ENCODE measurements around the gene SGK2.

SGK2 gene

DNA sequence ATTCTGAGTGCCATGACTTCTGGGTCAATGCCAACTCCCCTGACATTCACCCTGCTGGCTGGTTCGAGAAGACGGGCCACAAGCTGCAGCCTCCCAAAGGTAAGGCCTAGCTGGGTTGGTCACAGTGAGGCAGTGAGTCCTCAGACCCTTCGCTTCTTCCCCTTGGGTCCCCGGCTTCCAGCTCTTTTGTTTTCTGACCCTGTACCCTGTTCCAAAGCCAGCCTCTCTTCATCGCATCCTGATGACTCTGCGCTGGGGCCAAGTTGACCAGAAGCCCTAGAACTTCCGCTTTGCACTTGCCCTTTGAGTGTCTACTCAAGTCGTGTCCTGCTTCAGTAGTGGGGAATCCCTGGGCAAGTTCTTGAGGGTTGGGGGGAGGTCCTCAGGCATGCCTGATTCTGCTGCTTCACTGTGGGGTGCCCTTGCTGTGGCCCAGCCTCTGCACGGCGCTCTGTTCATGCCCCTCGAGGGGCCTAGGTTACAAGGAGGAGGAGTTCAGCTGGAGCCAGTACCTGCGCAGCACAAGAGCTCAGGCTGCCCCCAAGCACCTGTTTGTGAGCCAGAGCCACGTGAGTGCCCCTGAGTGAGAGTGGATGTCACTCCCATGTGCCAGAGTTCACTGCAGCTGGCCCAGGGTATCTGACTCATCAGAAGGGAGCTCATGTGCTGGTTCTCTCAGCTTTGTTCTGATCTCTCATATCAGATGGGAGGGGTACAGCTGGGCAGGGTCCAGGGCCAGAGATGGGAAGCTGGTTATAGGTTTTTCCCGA lies 28.3 kb upstream of the SGK2 start:
- H3K4me1 ChIP-seq (ENCODE audit: insufficient read depth, low read length), result no peaks in the 10 kb centered on the region
- no peaks in the 10 kb centered on the region for H3K9me3 ChIP-seq (ENCODE audit: control insufficient read depth, insufficient read depth, low read length)
- peaks cover 3% of the 10 kb centered on the region; the same call in 1 of the 2 replicates for H3K36me3 ChIP-seq (ENCODE audit: insufficient read depth, low read length)
- no peak overlapping the region for H3K9ac ChIP-seq (ENCODE audit: low read depth, low read length)

DNA sequence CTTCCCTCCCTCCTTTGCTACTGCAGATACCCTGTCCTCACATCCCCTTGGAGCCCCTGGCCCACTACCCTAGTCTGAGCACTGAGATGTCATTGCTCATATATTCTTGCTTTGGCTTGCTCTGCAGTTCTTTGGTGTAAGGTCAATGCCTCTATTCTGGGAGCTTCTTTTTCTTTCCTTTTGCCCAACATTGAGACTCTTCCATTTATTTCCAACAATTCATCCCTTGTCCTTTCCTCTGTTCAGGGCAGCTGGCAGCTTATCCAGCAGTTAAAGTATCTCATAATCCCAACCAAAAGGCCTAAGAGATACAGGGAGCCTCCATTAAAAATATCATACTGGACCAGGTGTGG lies 27.8 kb upstream of the SGK2 start:
- Histone ChIP-seq H3K36me3 (ENCODE audit: insufficient read depth, low read length) (peaks cover 3% of the 10 kb centered on the region; the same call in 1 of the 2 replicates), H3K4me1 (ENCODE audit: insufficient read depth, low read length) (no peaks in the 10 kb centered on the region), H3K9me3 (ENCODE audit: control insufficient read depth, insufficient read depth, low read length) (no peaks in the 10 kb centered on the region), H3K9ac (ENCODE audit: low read depth, low read length) (no peak overlapping the region)

DNA sequence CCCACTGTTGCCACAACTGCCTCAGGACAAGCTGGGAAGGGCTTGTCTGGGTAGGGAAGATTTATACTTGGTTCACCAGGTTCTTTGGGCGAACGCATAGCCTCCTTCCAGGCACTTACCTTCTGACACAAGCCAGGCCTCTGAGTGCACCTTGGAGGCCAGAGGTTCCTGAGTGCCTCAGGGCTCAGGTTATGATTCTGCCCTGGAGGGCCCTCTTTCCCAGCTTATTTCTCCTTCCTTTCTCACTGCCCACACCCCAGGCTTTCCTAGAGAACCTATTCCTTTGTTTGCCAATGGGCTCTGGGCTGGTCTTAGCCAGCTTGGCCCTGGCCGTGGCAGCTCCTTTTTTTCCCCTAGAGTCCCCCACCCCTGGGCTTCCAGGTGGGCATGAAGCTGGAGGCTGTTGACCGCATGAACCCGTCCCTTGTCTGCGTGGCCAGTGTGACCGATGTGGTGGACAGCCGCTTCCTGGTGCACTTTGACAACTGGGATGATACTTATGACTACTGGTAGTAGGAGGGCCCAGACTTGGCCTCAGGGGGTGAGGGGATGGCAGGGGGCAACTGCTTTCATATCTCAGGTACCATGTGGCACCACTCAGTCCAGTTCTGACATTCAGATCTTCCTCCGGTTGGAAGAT lies 26.3 kb upstream of the SGK2 start:
- Histone ChIP-seq H3K4me1 (ENCODE audit: insufficient read depth, low read length) (no peaks in the 10 kb centered on the region), H3K36me3 (ENCODE audit: insufficient read depth, low read length) (peaks cover 3% of the 10 kb centered on the region; the same call in 1 of the 2 replicates), H3K9ac (ENCODE audit: low read depth, low read length) (no peak overlapping the region), H3K9me3 (ENCODE audit: control insufficient read depth, insufficient read depth, low read length) (no peaks in the 10 kb centered on the region)

DNA sequence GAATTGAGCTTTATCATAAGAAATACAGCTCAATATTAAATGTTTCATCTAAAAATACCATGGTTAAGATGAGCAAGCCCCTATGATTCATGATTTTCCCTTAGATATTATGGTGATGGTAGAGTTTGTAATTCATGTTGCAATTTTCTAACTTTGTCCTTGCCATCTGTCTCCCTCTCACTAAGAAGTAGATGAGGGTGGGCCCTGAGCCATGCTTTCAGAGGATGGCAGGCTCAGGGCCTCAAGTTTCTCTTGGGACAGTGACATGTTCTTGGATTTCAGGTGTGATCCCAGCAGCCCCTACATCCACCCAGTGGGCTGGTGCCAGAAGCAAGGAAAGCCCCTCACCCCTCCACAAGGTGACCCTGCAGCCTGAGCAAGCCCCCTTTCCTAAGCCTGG lies 25.8 kb upstream of the SGK2 start:
- peaks cover 3% of the 10 kb centered on the region; the same call in 1 of the 2 replicates for H3K36me3 ChIP-seq (ENCODE audit: insufficient read depth, low read length)
- H3K9me3 ChIP-seq (ENCODE audit: control insufficient read depth, insufficient read depth, low read length), result no peaks in the 10 kb centered on the region
- H3K4me1 ChIP-seq (ENCODE audit: insufficient read depth, low read length), result no peaks in the 10 kb centered on the region
- H3K9ac ChIP-seq (ENCODE audit: low read depth, low read length), result no peak overlapping the region

GRCh38 chr20:43534016-43534415 lies 24.8 kb upstream of the SGK2 start:
- Histone ChIP-seq H3K4me1 (ENCODE audit: insufficient read depth, low read length) (no peaks in the 10 kb centered on the region), H3K36me3 (ENCODE audit: insufficient read depth, low read length) (peaks cover 2% of the 10 kb centered on the region; the same call in 1 of the 2 replicates), H3K9me3 (ENCODE audit: control insufficient read depth, insufficient read depth, low read length) (no peaks in the 10 kb centered on the region), H3K9ac (ENCODE audit: low read depth, low read length) (no peak overlapping the region)

DNA sequence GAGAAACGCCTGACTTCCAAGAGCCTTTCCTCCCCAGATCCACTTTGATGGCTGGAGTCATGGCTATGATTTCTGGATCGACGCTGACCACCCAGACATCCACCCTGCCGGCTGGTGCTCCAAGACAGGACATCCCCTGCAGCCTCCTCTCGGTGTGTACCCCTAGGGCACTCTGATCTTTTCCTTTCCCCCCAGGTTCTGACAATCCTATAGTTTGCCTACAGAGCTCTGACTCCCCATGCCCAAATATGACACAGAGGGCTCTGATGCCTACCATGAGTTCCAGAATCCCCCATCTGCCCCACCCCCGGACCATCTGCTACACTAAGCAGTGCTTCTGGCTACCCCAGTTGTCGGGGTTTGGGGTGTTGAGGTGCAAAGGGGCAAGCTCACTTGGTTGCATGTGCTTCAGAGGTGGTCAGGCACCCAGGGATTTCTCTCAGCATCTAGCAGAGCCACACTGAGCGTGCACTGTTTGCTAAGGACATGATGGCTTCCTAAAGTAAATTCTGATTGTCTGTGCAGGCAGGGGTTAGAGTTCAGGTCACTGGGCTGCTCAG lies 24.0 kb upstream of the SGK2 start:
- Histone ChIP-seq H3K9me3 (ENCODE audit: control insufficient read depth, insufficient read depth, low read length) (no peaks in the 10 kb centered on the region), H3K9ac (ENCODE audit: low read depth, low read length) (no peak overlapping the region), H3K4me1 (ENCODE audit: insufficient read depth, low read length) (no peaks in the 10 kb centered on the region), H3K36me3 (ENCODE audit: insufficient read depth, low read length) (no peaks in the 10 kb centered on the region)

DNA sequence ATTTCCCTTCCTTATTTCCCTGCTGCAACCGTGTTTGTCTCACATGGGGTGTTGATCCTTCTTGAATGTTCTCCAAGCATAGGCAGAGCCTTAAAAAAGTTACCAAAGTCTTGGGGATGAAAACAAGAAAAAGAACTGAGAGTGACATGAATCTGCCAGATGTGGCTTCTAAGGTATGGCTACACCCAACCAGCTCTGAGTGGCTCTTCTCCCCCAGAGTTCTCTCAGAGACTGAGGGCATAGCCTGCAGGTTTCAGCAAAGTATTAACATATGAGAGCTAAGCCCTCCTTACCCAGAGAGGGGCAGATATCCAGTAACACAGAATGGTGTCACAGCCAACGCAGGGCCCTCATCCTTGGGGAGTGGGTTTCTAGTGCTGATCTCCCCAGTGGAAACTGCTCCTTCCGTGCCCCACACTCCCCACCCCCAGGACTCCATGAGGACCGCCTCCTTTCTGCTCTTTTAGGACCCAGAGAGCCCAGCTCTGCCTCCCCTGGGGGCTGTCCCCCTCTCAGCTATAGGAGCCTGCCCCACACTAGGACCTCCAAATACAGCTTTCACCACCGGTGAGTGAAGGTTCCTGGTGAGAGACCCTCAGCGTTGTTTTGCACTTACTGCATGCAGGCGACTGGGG lies 23.3 kb upstream of the SGK2 start:
- Histone ChIP-seq H3K9me3 (ENCODE audit: control insufficient read depth, insufficient read depth, low read length) (no peaks in the 10 kb centered on the region), H3K9ac (ENCODE audit: low read depth, low read length) (no peak overlapping the region), H3K4me1 (ENCODE audit: insufficient read depth, low read length) (no peaks in the 10 kb centered on the region), H3K36me3 (ENCODE audit: insufficient read depth, low read length) (no peaks in the 10 kb centered on the region)

GRCh38 chr20:43536041-43536816 lies 22.6 kb upstream of the SGK2 start:
- Histone ChIP-seq H3K9me3 (ENCODE audit: control insufficient read depth, insufficient read depth, low read length) (no peaks in the 10 kb centered on the region), H3K4me1 (ENCODE audit: insufficient read depth, low read length) (no peaks in the 10 kb centered on the region), H3K9ac (ENCODE audit: low read depth, low read length) (no peak overlapping the region), H3K36me3 (ENCODE audit: insufficient read depth, low read length) (no peaks in the 10 kb centered on the region)

DNA sequence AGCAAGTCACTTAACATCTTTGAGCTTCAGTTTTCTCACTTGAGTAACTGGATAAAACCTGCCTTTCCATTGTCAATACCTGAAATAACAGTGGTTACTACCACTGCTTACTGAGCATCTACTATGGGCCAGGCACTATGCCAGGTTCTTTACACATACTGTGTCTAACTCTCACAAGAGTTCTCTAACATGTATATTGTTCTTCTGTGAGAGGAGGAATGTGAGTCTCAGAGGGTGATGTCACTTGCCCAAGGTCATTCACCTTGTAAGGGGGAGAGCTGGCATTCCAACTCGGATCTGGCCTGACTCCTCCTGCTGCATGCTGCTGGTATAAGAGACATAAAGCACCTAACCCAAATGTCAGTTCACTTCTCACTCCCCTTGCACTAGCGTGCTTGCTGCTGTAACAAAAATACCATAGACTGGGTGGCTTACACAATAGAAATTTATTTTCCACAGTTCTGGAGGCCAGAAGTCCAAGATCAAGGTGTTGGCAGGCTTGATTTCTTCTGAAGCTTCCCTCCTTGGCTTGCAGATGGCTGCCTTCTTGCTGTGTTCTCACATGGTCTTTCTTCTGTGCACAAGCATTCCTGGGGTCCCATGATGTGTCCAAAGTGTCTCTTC lies 21.9 kb upstream of the SGK2 start:
- no peak overlapping the region for H3K9ac ChIP-seq (ENCODE audit: low read depth, low read length)
- no peaks in the 10 kb centered on the region for H3K4me1 ChIP-seq (ENCODE audit: insufficient read depth, low read length)
- no peaks in the 10 kb centered on the region for H3K9me3 ChIP-seq (ENCODE audit: control insufficient read depth, insufficient read depth, low read length)
- no peaks in the 10 kb centered on the region for H3K36me3 ChIP-seq (ENCODE audit: insufficient read depth, low read length)

DNA sequence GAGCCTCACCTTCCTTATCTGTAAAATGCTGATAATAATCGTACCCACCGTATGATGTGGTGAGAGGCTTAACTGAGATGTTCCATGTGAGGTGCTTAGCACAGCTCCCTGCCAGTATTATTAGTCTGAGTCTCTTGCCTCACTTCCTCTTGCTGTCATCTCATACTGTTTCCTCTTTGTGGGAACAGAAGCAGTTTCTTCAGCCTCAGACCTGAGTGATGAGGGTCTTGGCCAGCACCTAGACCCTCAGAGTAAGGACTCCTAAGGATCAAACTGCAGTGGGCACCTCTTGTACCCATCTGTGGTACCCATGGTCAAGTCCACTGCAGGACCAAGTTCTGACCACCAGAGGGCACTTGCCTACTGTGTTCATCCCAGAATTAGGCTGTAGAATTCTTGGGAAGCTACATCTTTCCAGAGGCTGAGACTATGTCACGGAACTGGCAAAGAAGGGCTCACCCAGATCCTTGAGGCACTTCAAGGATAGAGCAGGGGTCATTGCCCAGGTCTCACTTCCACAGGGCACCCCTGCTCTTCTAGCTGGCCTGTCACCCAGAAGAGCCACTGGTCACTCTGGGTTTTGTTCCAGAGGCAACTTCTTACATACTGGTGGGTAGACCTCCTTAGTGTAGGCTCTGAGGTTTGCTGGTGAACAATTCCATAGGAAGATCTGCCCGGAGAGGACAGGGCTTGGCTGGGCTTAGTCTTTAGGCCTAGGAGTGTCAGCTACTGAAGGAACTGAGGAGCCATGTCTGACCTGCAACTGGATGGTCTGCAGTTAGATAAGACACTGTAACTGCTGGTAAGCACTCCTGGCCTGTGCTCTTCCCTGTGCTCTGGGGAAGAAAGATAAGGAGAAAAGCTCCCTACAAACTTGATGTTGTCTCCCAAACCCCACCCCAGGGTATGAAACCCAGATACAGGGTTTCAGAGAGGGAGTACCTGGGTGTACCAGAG lies 20.6 kb upstream of the SGK2 start:
- no peaks in the 10 kb centered on the region for H3K36me3 ChIP-seq (ENCODE audit: insufficient read depth, low read length)
- no peaks in the 10 kb centered on the region for H3K9me3 ChIP-seq (ENCODE audit: control insufficient read depth, insufficient read depth, low read length)
- no peak overlapping the region for H3K9ac ChIP-seq (ENCODE audit: low read depth, low read length)
- H3K4me1 ChIP-seq (ENCODE audit: insufficient read depth, low read length), result no peaks in the 10 kb centered on the region

- no peak overlapping the region for H3K9ac ChIP-seq (ENCODE audit: low read depth, low read length)
Observed at GRCh38 chr20:43538878-43539700, 19.7 kb upstream of the SGK2 start.

GRCh38 chr20:43539975-43540672 lies 18.7 kb upstream of the SGK2 start:
- Histone ChIP-seq H3K9ac (ENCODE audit: low read depth, low read length) (no peak overlapping the region), H3K4me1 (ENCODE audit: insufficient read depth, low read length) (no peaks in the 10 kb centered on the region), H3K9me3 (ENCODE audit: control insufficient read depth, insufficient read depth, low read length) (no peaks in the 10 kb centered on the region), H3K36me3 (ENCODE audit: insufficient read depth, low read length) (0 out of 2 replicates have a peak, but pooled peaks cover 5% of the 10 kb centered on the region)

More at GRCh38 chr20:43538878-43539700, 19.7 kb upstream of the SGK2 start:
- H3K36me3 ChIP-seq (ENCODE audit: insufficient read depth, low read length), result 0 out of 2 replicates have a peak, but pooled peaks cover 1% of the 10 kb centered on the region
- H3K4me1 ChIP-seq (ENCODE audit: insufficient read depth, low read length), result no peaks in the 10 kb centered on the region
- no peaks in the 10 kb centered on the region for H3K9me3 ChIP-seq (ENCODE audit: control insufficient read depth, insufficient read depth, low read length)

Data from ES-I3 (cell line).